CD4-positive, alpha-beta T cell treated with Interleukin-10 for 1 hour (primary cell): Measurements from ENCODE around the gene NAP1L1.
A peak's percentile ranks its signal among the peaks of the same experiment; 100 is the strongest.

ENCODE experiments used
- DNase-seq: peaks from one replicate; pipeline ENCODE4 v3.0.0-alpha.2; 2020

The NAP1L1 gene, protein sequence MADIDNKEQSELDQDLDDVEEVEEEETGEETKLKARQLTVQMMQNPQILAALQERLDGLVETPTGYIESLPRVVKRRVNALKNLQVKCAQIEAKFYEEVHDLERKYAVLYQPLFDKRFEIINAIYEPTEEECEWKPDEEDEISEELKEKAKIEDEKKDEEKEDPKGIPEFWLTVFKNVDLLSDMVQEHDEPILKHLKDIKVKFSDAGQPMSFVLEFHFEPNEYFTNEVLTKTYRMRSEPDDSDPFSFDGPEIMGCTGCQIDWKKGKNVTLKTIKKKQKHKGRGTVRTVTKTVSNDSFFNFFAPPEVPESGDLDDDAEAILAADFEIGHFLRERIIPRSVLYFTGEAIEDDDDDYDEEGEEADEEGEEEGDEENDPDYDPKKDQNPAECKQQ

GRCh38 chr12:76083904-76084862 lies at the start of gene NAP1L1:
Gene NAP1L1, minus strand, starts transcription at chr12:76084685. Its CDS starts 10,466 bp downstream, at chr12:76074219.
- peak; percentile 96 for DNase-seq

DNA sequence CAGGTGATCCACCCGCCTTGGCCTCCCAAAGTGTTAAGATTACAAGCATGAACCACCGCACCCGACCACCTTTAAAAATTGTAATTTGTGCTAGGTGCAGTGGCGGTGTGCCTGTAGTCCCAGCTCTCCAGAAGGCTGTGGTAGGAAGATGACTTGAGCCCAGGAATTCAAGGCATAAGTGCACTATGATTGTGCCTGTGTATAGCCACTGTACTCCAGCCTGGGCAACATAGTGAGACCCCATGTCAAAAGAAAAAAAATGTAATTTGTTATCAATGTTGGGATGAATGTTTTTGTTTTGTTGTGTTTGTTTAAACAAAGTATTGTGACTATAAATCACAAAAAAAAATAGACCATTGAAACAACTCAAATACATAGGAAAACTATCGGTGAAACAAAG lies 43.1 kb upstream of the NAP1L1 start:
- no peak for DNase-seq

DNA sequence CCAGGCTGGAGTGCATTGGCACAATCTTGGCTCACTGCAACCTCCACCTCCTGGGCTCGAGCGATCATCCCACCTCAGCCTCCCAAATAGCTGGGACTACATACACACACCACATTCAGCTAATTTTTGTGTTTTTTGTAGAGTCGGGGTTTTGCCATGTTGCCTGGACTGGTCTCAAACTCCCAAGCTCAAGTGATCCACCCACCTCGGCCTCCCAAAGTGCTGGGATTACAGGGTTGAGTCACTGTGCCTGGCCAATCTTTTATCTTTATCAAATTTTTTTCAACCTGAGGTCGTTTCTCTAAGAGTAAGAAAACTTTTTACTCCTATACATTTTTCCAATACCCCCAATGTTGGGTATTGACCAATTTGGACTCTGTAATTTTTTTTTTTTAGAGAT lies 40.0 kb upstream of the NAP1L1 start:
- DNase-seq: no peak

DNA sequence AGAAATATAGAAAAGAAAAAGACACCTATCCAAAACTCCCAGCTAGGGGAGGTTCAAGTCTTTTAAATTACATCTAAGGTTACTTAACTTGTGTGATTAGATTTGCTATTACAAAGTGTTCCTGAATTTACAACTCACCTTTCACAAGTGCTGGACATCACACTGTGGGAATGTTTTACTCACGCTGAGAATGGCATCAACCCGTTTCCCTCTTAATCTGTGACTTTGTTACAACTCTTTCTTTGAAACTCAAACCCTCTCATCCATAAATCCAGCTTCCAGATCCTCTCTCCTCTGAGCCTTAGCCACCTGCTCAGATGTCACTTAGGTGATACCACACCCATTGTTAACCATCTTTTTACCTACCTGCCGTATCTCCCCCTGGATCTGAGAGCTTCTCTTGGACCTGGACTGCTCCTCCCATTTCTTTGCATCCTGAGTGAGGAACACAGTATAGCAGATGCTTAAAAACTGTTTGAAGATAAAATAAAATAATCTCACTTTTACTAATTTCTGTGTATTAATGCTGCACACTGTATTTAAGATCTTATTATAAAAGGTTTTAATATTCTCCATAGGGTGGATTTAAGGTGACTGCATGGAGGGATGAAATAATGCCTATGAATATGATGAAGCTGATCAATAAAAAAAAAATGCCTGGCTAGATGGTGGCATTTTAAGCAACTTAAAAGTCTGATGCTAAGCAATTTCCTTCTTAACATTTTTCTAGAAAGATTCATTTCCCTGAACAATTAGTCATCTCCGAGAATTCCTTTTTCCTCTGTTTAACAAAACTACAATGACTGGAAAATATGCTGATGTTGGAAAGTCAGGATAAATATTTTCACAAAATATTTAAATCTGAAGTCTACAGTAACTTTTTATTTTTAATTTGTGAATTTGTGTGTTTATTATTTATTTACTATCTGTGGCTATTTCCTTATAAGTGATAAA lies 39.1 kb upstream of the NAP1L1 start:
- DNase-seq: no peak

DNA sequence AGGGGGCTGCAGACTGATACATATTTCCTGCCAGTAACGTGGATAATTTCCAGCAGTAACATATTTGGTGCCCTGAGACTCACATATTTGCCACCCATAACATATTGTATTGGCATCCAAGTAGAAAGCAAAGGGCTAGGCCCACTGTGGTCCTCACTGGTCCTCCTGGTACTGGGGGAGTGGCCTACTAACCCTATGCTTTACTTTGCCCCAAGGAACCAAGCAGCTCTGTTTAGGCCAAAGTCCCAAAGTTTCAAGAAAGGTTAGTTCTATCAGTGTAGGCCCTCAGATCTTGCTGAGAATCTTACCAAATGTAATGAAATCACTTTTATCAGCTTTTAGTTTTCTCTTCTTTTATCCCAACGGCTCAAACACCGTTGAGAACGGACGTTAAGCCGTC lies 35.4 kb upstream of the NAP1L1 start:
- DNase-seq: no peak

- no peak for DNase-seq
Measured at GRCh38 chr12:76117751-76118150, 33.3 kb upstream of the NAP1L1 start.

- DNase-seq: no peak
Measured at GRCh38 chr12:76117067-76117691, 32.7 kb upstream of the NAP1L1 start.

DNA sequence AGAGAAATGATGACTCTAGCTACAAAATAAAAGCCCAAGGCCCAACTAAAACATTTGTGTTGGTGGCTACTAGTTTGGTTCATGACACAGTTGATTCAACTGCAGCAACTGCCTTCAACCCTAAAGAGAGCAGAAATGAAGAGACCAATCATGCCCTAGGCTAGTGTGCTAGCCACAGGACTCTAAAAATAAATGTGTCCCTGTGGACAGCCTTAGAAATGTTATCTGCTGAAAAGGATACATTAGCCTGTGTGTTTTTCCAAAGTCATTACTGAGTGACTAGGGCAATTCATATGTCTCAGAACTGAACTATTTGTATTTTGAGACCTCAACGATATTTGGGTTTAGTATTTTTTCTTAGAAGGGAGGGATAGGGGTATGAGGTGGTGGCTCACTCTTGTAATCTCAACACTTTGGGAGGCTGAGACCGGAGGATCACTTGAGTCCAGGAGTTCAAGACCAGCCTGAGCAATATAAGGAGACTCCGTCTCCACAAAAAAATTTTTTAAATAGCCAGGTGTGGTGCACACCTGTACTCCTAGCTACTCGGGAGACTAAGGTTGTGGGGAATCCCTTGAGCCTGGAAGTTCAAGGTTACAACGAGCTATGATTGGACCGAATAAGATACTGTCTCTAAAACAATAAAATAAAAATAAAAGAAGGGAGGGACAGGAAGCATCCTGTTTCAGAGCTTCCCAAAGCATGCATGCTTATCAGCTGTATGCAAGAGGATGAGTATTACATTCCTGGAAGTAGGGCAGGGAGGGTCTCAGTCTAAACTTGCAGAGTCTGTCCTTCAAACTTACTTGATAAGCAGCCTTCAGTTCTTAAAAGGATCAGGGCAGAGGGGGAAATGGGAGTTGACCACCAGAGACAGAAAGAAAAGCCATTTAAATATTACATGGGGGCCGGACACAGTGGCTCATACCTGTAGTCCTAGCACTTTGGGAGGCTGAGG lies 29.6 kb upstream of the NAP1L1 start:
- DNase-seq: no peak

DNA sequence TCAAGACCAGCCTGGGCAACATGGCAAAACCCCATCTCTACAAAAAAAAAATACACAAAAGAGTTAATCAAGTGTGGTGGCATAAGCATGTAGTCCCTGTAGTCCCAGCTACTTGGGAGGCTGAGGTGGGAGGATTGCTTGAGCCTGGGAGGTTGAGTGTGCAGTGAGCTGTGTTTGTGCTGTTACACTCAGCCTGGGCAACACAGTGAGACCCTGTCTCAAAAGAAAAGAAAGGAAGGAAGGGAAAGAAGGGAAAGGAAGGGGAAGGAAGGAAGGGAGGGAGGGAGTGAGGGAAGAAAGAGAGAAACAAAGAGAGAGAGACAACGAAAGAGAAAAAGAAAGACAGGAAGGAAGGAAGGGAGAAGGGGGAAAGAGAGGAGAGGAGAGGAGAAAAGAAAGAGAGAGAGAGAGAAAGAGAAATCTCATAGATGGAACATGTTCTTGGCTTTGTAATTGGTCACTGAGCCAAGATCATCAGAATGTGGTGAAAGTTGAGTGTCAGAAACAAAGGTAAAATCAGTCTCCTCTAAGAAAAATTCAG lies 26.8 kb upstream of the NAP1L1 start:
- DNase-seq: no peak

GRCh38 chr12:76109879-76110278 lies 25.4 kb upstream of the NAP1L1 start:
- DNase-seq: no peak

DNA sequence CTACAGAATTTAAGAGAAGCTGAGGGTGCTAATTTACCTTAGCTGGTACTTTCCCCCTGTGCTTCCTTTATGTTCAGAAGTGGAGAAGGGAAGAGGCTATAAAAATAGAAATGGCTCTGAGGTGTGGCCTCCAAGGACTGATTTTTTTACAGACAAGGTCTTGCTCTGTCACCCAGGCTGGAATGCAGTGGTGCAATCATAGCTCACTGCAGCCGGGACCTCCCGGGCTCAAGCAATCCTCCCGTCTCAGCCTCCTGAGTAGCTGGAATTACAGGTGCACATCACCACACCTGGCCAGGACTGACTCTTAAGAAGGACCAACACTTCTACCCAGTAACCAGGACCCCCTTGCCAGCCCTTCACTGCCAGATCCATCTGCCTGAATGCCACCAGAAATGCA lies 23.9 kb upstream of the NAP1L1 start:
- no peak for DNase-seq

- DNase-seq: no peak
Measured at GRCh38 chr12:76106631-76107030, 22.1 kb upstream of the NAP1L1 start.

DNA sequence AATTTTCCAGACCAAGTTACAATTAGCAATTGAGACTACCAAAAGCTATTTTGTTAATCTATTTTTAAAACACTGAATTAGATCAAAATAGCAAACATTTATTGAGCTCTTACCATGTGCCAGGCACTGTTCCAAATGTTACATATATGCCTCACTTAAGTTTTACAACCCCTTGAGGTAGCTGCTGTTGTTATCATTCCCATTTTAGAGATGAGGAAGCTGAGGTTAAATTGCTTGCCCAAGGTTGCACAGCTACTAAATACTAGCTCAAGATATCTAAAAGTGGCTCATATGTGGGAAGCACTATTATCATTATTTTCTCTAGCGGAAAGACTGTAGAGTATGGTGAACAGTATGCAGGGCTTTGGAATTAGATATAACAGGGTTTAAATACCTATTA lies 19.5 kb upstream of the NAP1L1 start:
- DNase-seq: no peak

DNA sequence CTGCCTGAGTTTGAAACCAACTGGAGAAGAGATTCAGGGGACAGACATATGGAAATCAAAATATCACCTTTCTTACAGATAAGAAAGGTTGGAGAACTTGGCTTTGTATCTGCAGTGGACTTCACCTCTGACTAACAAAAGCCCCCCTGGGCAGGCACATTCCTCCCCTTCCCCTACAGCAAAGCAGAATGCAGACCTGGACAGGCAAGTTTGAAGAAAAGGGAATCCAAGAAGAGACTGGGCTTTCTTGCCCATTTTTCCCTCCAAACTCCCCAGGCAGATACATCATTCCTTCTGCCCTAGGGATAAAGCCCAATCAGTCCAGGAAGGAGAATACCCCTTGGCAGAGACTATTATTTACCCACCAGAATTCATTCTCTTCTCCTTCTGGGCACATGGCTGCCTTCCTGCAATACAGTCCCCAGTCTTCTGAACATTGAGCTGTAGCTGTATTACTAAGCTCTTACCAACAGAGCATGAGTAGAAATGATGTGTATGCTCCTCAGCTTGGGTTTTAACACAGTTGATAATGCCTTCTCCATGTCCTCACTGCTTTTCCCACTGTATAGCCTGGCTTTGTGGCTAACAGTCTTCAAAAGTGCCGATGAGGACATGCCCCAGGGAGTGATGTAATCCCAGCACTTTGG lies 17.4 kb upstream of the NAP1L1 start:
- DNase-seq: no peak

DNA sequence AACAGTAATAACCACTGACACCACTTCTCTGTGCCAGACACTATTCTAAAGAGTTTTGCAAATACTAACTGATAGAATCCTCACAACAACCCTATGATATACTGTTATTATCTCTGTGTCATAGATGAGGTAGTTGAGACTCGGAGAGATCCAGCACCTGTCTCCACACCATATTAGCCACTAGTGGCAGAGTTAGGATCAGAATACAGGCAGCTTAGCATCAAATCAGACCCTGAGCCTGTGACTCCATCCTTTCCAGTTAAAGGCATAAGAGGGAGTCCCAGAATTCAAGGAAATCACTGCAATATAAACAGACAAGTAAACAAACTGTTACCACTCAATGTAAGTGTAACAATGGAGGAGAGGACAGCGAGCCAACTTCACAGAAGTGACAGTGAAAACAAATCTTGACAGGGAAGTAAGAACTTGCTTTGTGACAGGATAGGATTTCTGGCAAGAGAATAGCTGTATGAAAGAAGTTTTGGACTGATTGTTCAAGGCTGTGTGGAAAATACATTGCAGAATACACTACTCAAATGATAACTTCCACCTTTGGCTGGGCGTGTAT lies 11.7 kb upstream of the NAP1L1 start:
- DNase-seq: no peak

DNA sequence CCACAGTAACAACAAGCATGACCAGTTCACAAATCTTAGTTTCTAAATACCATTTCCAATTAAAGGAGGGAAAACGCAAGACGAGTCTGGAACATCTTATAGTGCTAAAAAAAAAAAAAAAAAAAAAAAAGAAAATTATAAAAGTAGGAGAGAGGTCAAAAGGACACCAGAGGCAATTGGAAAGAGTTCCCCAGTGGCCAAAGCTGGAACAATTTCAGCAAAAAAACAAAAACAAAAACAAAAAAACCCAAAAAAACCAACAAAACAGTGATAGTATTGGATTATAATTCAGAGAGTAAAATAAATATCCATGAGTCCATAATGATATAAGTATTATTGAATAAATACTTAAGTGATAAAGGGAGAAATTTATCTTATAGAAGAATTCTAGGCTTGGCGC lies 10.3 kb upstream of the NAP1L1 start:
- no peak for DNase-seq

GRCh38 chr12:76091246-76091754 lies 6.8 kb upstream of the NAP1L1 start:
- no peak for DNase-seq

DNA sequence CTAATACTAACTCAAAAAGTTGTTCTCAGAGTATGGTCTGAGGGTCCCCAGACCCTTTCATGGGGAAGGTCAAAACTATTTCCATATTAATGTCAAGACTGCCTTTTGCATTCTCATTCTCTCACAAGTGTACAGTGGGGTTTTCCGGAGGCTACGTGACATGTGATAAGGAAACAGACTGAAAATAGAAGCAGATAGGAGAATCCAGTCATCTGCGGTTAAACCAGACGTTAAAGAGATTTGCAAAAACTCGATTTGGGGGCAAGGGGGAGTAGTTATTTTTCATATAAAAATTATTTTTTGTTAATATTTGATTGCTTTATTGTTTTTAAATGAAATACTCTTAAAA lies 1.0 kb upstream of the NAP1L1 start:
- DNase-seq: peak; percentile 78

DNA sequence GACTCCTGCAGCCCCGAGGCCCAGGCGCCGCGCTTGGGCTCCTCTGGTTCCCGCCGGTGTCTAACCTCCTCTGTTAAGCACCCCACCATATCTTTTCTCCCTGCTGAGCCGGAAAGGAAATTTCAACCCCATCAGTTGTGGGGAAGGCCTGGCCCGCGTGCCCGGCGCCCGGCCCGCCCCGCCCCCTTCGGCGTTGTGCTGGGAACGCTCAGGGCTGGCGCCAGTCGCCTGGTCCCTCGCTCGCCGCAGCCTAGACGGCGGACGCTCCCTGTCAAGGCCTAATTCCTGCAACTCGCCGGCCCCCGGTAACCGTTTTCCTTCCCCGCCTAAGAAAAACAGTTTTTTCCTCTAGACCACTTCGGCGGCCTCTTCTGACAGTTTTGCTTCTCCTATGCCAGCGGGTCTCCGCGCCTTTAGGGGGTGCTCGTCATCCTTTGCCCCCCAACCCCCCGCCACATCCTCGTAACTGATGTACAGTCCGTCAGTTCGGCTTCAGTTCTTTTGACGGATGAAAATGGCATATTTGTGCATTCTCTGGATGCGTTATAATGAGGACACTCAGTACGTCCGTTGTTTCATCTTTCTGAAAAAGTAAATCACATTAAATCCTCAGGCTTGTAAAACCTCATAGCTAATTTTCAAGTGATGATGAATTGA lies 506 bp upstream of the NAP1L1 start:
- DNase-seq: peak; percentile 71
